T-helper 17 cell (primary cell): ENCODE measurements around the gene KLHL15. TPM values are rescaled to one million over a fixed set of nuclear protein-coding genes. Genes with fewer than 3 reads are reported as not detected.
"Not testable (repeated sequence)": the region's sequence is repeated elsewhere in the genome, so short reads cannot be mapped to it uniquely, and the experiment has no call there.

Experiments
- ATAC-seq: fragments of 150-1000 bp; cut with Tn5 transposase; 2 replicates; pipeline ENCODE4 v1.10.0; 2021; ENCODE audit warnings: mild to moderate bottlenecking, moderate library complexity
- DNase-seq, 3 donors: peaks; one replicate each; pipeline versions ENCODE4 v3.0.0 to v3.0.0-alpha.2; 2020 to 2021
- H3K9me3 ChIP-seq: one replicate; pipeline ENCODE4 v1.7.0; 2013; ENCODE audit warnings: low read length, mild to moderate bottlenecking; ENCODE audit not compliant: control insufficient read depth, poor library complexity, severe bottlenecking
- H3K27ac Mint-ChIP-seq: one replicate; pipeline ENCODE4 v1.8.0; 2022; ENCODE audit warnings: mild to moderate bottlenecking, moderate library complexity, mixed read lengths
- H3K27me3 Mint-ChIP-seq: one replicate; pipeline ENCODE4 v1.8.0; 2022; ENCODE audit warnings: mixed read lengths
- H3K36me3 Mint-ChIP-seq: one replicate; pipeline ENCODE4 v1.8.0; 2022; ENCODE audit warnings: low read depth, mixed read lengths
- H3K4me1 Mint-ChIP-seq: one replicate; pipeline ENCODE4 v1.8.0; 2022; ENCODE audit warnings: mild to moderate bottlenecking, mixed read lengths
- H3K4me3 Mint-ChIP-seq: one replicate; pipeline ENCODE4 v1.8.0; 2022; ENCODE audit warnings: mild to moderate bottlenecking, moderate library complexity, mixed read lengths
- total RNA-seq, 4 donors: library from RNA in 2 of 4; stranded (reverse) in 2 of 4; gene quantifications; one replicate each; pipeline ENCODE4 v1.2.3 and lab custom pipeline; 2022 to 2026

The KLHL15 gene
- total RNA-seq, 2 donors from 2014 or later = 19.4 to 20.1 TPM

- H3K4me1 Mint-ChIP-seq = peaks cover 2% of the 10 kb centered on the region
- no peak for ATAC-seq
- H3K9me3 ChIP-seq = no peaks in the 10 kb centered on the region
- no peak overlapping the region for H3K4me3 Mint-ChIP-seq
- H3K36me3 Mint-ChIP-seq = no peaks in the 10 kb centered on the region
- H3K27me3 Mint-ChIP-seq = no peaks in the 10 kb centered on the region
- H3K27ac Mint-ChIP-seq = no peak overlapping the region
- no peak for DNase-seq
Measured at GRCh38 chrX:24002792-24003191, 24.2 kb downstream of the KLHL15 start.

- Mint-ChIP-seq H3K27me3 (no peaks in the 10 kb centered on the region), H3K27ac (no peak overlapping the region), H3K4me3 (no peak overlapping the region), H3K4me1 (peaks cover 2% of the 10 kb centered on the region), H3K36me3 (no peaks in the 10 kb centered on the region)
- ATAC-seq (no peak), DNase-seq (no peak)
- no peaks in the 10 kb centered on the region for H3K9me3 ChIP-seq
Measured at GRCh38 chrX:24002167-24002566, 24.8 kb downstream of the KLHL15 start.

- no peak overlapping the region for H3K4me3 Mint-ChIP-seq
- no peaks in the 10 kb centered on the region for H3K4me1 Mint-ChIP-seq
- ATAC-seq = no peak
- no peaks in the 10 kb centered on the region for H3K27me3 Mint-ChIP-seq
- no peak overlapping the region for H3K27ac Mint-ChIP-seq
- H3K36me3 Mint-ChIP-seq = no peaks in the 10 kb centered on the region
- DNase-seq = no peak
- no peaks in the 10 kb centered on the region for H3K9me3 ChIP-seq
Measured at GRCh38 chrX:23999671-24000070, 27.3 kb downstream of the KLHL15 start.

GRCh38 chrX:23993012-23993633 is 33.9 kb downstream of the KLHL15 start:
- no peaks in the 10 kb centered on the region for H3K27me3 Mint-ChIP-seq
- no peak overlapping the region for H3K27ac Mint-ChIP-seq
- ATAC-seq (no peak), DNase-seq (no peak)
- H3K4me3 Mint-ChIP-seq = no peak overlapping the region
- H3K9me3 ChIP-seq = no peaks in the 10 kb centered on the region
- H3K4me1 Mint-ChIP-seq = peaks cover 7% of the 10 kb centered on the region
- peaks cover 2% of the 10 kb centered on the region for H3K36me3 Mint-ChIP-seq

DNA sequence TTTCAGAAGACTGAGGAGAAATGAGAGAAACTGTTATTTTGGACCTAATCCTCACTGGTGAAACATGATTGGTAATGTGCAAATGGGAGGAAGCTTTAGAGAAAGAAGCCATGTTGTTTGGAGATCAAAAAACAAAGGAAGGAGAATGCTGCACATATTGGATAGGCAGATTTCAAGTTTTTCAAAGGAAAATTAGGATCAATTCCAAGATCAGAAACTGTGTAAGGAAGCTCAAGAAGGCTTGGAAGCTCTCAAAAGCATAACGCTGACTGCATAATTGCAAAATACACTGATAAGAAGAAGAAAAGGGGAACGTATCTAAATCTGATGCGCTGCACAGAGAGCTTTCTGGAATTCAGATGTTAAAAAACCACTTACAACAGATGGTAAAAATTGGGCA is 34.6 kb downstream of the KLHL15 start:
- peaks cover 7% of the 10 kb centered on the region for H3K4me1 Mint-ChIP-seq
- no peaks in the 10 kb centered on the region for H3K9me3 ChIP-seq
- H3K27ac Mint-ChIP-seq = peak overlapping the region; percentile 65
- DNase-seq = no peak
- no peak overlapping the region for H3K4me3 Mint-ChIP-seq
- no peak for ATAC-seq
- H3K36me3 Mint-ChIP-seq = peaks cover 2% of the 10 kb centered on the region
- no peaks in the 10 kb centered on the region for H3K27me3 Mint-ChIP-seq

DNA sequence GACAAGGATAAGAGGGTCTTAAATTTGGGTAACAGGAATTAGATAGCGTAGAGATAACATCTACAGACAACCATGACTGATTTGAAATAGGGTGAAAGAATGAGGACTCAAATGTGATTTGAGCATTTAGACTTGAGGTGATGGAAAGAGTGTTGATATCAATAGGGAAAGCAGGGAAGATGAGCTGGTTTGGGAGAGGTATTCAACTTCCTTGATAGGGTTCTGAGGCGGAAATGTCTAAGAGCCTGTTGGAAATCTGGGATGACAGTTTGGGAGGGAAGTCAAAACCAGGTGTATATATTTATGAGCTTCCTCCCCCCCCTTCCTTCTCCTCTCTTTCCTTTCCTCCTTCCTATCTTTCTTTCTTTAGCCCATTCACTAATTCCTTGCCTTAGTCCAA is 36.5 kb downstream of the KLHL15 start:
- Mint-ChIP-seq H3K4me3 (no peak overlapping the region), H3K27me3 (no peaks in the 10 kb centered on the region), H3K36me3 (peaks cover 2% of the 10 kb centered on the region), H3K27ac (peak overlapping the region; percentile 43), H3K4me1 (peaks cover 10% of the 10 kb centered on the region)
- no peak for ATAC-seq
- no peaks in the 10 kb centered on the region for H3K9me3 ChIP-seq
- no peak for DNase-seq

GRCh38 chrX:23989689-23990088 is 37.3 kb downstream of the KLHL15 start:
- H3K4me1 Mint-ChIP-seq = peaks cover 10% of the 10 kb centered on the region
- peaks cover 2% of the 10 kb centered on the region for H3K36me3 Mint-ChIP-seq
- ATAC-seq (no peak), DNase-seq (no peak)
- no peak overlapping the region for H3K4me3 Mint-ChIP-seq
- no peaks in the 10 kb centered on the region for H3K27me3 Mint-ChIP-seq
- H3K27ac Mint-ChIP-seq = no peak overlapping the region
- no peaks in the 10 kb centered on the region for H3K9me3 ChIP-seq

- peaks cover 4% of the 10 kb centered on the region for H3K4me1 Mint-ChIP-seq
- H3K27me3 Mint-ChIP-seq = no peaks in the 10 kb centered on the region
- H3K4me3 Mint-ChIP-seq = no peak overlapping the region
- ATAC-seq (no peak), DNase-seq (no peak)
- H3K27ac Mint-ChIP-seq = no peak overlapping the region
- peaks cover 3% of the 10 kb centered on the region for H3K36me3 Mint-ChIP-seq
- no peaks in the 10 kb centered on the region for H3K9me3 ChIP-seq
Measured at GRCh38 chrX:23982891-23983290, 44.1 kb downstream of the KLHL15 start.

- Mint-ChIP-seq H3K27ac (no peak overlapping the region), H3K4me1 (peaks cover 4% of the 10 kb centered on the region), H3K27me3 (no peaks in the 10 kb centered on the region), H3K36me3 (peaks cover 3% of the 10 kb centered on the region), H3K4me3 (no peak overlapping the region)
- H3K9me3 ChIP-seq = no peaks in the 10 kb centered on the region
- DNase-seq (no peak), ATAC-seq (no peak)
Measured at GRCh38 chrX:23981711-23982110, 45.3 kb downstream of the KLHL15 start.

DNA sequence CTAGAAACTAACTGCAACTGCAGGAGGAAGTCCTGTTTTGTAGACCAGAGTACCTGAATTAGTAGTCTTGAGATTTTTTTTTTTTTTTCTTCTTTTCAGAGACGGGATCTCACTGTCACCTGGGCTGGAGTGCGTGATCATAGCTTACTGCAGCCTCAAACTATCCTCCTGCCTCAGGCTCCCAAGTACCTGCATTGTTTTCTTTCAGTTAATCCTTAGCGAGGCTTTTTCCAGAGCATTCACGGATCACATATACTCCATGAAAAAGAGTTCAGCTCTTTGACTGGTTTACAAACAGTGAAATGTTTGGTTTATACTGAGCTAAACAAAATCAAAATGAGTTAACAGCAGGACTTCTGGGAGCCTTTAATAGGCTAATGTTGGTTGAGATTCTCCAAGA is 45.8 kb downstream of the KLHL15 start:
- H3K36me3 Mint-ChIP-seq = peaks cover 3% of the 10 kb centered on the region
- no peak for DNase-seq
- no peaks in the 10 kb centered on the region for H3K27me3 Mint-ChIP-seq
- H3K9me3 ChIP-seq = no peaks in the 10 kb centered on the region
- H3K4me3 Mint-ChIP-seq = no peak overlapping the region
- no peak for ATAC-seq
- no peak overlapping the region for H3K27ac Mint-ChIP-seq
- peaks cover 4% of the 10 kb centered on the region for H3K4me1 Mint-ChIP-seq

- no peak overlapping the region for H3K4me3 Mint-ChIP-seq
Measured at GRCh38 chrX:23980011-23980441, 47.0 kb downstream of the KLHL15 start.

GRCh38 chrX:23978491-23978890 is 48.5 kb downstream of the KLHL15 start:
- Mint-ChIP-seq H3K4me3 (no peak overlapping the region), H3K27me3 (no peaks in the 10 kb centered on the region), H3K36me3 (peaks cover 3% of the 10 kb centered on the region), H3K4me1 (peaks cover 2% of the 10 kb centered on the region), H3K27ac (no peak overlapping the region)
- DNase-seq (no peak), ATAC-seq (no peak)
- no peaks in the 10 kb centered on the region for H3K9me3 ChIP-seq

More at GRCh38 chrX:23980011-23980441, 47.0 kb downstream of the KLHL15 start:
- DNase-seq (no peak), ATAC-seq (no peak)
- H3K4me1 Mint-ChIP-seq = peaks cover 2% of the 10 kb centered on the region
- H3K9me3 ChIP-seq = no peaks in the 10 kb centered on the region
- H3K27ac Mint-ChIP-seq = no peak overlapping the region
- H3K27me3 Mint-ChIP-seq = no peaks in the 10 kb centered on the region
- peaks cover 3% of the 10 kb centered on the region for H3K36me3 Mint-ChIP-seq

DNA sequence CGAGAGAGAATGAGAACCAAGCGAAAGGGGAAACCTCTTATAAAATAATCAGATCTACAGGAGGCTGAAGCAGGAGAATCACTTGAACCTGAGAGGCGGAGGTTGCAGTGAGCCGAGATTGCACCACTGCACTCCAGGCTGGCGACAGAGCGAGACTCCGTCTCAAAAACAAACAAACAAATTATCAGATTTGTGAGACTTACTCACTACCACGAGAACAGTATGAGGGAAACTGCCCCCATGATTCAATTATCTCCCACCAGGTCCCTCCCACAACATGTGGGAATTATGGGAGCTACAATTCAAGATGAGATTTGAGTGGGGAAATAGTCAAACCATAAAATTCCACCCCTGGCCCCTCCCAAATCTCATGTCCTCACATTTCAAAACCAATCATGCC is 61.4 kb downstream of the KLHL15 start:
- DNase-seq, H3K4me3 Mint-ChIP-seq, H3K27me3 Mint-ChIP-seq, H3K4me1 Mint-ChIP-seq, ATAC-seq, H3K36me3 Mint-ChIP-seq, H3K9me3 ChIP-seq, H3K27ac Mint-ChIP-seq: not testable (repeated sequence)

DNA sequence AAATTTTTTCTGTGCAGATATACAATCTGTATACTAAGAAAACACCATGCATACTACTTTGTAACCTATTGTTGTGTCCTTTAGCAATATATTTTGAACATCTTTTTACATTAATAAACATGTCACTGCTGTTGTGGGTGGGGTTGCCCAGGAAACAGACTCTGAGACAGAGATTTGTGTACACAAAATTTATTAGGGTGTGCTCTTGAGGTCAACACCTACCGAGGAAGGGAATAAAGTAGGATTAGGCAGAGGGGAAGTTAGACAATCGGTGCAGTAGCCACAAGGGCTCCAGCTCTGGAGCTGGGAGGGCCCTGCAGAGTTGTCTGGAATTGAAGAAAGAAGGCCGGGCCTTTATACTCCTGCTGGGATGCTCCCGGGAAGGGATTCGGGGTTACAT is 62.8 kb downstream of the KLHL15 start:
- H3K4me1 Mint-ChIP-seq = no peaks in the 10 kb centered on the region
- DNase-seq (no peak), ATAC-seq (no peak)
- H3K9me3 ChIP-seq = no peaks in the 10 kb centered on the region
- no peak overlapping the region for H3K27ac Mint-ChIP-seq
- H3K36me3 Mint-ChIP-seq = no peaks in the 10 kb centered on the region
- no peaks in the 10 kb centered on the region for H3K27me3 Mint-ChIP-seq
- no peak overlapping the region for H3K4me3 Mint-ChIP-seq
